ENCODE data around the gene CMPK2.

Gene CMPK2

DNA sequence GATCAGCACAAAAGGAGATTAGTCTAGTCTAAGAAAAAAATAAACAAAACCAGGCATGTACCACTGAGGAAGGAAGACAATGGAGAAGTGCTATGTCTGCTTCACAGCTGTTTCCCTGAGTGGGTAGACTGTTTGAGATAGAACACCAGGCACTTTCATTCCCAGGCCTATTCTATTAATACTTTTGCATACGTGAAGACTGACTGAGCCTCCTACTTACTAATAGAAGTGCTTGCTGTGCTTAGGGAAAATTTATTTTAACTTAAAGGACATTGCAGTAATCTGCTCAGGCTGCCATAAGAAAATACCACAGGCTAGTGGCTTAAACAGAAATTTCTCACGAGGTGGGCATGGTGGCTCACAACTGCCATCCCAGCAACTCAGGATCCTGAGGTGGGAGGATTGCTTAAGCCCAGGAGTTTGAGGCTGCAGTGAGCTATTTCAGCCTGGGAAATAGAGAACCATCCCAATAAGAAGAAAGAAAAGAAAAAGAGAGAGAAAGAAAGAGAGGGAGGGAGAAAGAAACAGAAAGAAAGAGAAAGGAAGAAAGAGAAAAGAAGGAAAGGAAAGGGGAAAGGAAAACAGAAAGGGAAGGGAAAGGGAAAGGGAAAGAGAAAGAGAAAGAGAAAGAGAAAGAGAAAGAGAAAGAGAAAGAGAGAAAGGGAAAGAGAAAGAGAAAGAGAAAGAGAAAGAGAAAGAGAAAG, 33.0 kb downstream of the CMPK2 start:
- Histone ChIP-seq H3K79me2 (ENCODE audit: insufficient read depth, low read depth) (no peaks in the 10 kb centered on the region), H3K36me3 (ENCODE audit: insufficient read depth) (no peaks in the 10 kb centered on the region), H3K27me3 (ENCODE audit: insufficient read depth, low read depth) (no peaks in the 10 kb centered on the region), H3K4me2 (no peak overlapping the region), H4K20me1 (ENCODE audit: insufficient read depth) (no peaks in the 10 kb centered on the region), H2AFZ (ENCODE audit: low read depth) (no peak overlapping the region), H3K4me3 (IDR thresholded peaks at IDR 0.05; ENCODE audit: insufficient read depth, low read depth, low read length) (no peak overlapping the region), H3K9ac (no peak overlapping the region), H3K27ac (no peak overlapping the region), H3K4me1 (ENCODE audit: low read depth, poor library complexity, severe bottlenecking) (no peaks in the 10 kb centered on the region)
- TF ChIP-seq, protein P1, sequence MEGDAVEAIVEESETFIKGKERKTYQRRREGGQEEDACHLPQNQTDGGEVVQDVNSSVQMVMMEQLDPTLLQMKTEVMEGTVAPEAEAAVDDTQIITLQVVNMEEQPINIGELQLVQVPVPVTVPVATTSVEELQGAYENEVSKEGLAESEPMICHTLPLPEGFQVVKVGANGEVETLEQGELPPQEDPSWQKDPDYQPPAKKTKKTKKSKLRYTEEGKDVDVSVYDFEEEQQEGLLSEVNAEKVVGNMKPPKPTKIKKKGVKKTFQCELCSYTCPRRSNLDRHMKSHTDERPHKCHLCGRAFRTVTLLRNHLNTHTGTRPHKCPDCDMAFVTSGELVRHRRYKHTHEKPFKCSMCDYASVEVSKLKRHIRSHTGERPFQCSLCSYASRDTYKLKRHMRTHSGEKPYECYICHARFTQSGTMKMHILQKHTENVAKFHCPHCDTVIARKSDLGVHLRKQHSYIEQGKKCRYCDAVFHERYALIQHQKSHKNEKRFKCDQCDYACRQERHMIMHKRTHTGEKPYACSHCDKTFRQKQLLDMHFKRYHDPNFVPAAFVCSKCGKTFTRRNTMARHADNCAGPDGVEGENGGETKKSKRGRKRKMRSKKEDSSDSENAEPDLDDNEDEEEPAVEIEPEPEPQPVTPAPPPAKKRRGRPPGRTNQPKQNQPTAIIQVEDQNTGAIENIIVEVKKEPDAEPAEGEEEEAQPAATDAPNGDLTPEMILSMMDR (conservative IDR thresholded peaks at IDR 0.05; ENCODE audit: low read depth, low read length) = no peak

DNA sequence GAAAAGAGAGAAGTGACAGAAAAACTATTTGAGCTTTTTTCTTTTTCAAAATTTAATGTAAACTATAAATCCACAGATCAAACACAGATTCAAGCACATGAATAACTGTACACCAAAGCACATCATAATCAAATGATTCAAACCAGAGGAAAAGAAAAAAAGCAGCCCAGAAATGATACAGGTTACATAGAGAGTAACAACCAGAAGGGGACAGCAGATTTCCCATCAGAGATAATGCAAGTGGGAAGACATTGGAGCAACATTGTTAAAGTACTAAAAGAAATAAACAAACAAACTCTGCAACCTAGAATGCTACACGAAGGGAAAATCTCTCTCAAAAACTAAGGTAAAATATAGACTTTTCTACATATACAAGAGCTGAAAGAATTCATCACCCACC, 34.5 kb downstream of the CMPK2 start:
- Histone ChIP-seq H3K4me1 (ENCODE audit: low read depth, poor library complexity, severe bottlenecking) (no peaks in the 10 kb centered on the region), H3K79me2 (ENCODE audit: insufficient read depth, low read depth) (no peaks in the 10 kb centered on the region), H3K27me3 (ENCODE audit: insufficient read depth, low read depth) (no peaks in the 10 kb centered on the region), H3K4me3 (IDR thresholded peaks at IDR 0.05; ENCODE audit: insufficient read depth, low read depth, low read length) (no peak overlapping the region), H4K20me1 (ENCODE audit: insufficient read depth) (no peaks in the 10 kb centered on the region), H2AFZ (ENCODE audit: low read depth) (no peak overlapping the region), H3K9ac (no peak overlapping the region), H3K27ac (no peak overlapping the region), H3K36me3 (ENCODE audit: insufficient read depth) (no peaks in the 10 kb centered on the region), H3K4me2 (no peak overlapping the region)
- TF ChIP-seq, protein P1 (conservative IDR thresholded peaks at IDR 0.05; ENCODE audit: low read depth, low read length) = no peak

DNA sequence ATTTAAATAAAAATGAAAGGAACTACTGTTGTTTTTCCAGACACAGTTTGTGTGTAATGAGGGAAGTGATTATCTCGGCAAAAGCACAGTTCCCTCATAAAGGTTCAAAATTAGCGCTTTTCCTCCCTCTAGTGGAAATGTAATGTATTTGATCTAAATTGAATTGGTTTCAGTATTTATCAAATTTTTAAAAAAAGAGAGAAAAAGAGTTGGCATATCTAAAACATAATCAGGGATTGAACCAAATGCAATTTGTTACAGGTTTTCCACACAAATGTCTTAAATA, 37.5 kb downstream of the CMPK2 start:
- Histone ChIP-seq H3K36me3 (ENCODE audit: insufficient read depth) (no peaks in the 10 kb centered on the region), H3K9ac (no peak overlapping the region), H3K4me1 (ENCODE audit: low read depth, poor library complexity, severe bottlenecking) (no peaks in the 10 kb centered on the region), H3K27ac (no peak overlapping the region), H2AFZ (ENCODE audit: low read depth) (no peak overlapping the region), H4K20me1 (ENCODE audit: insufficient read depth) (no peaks in the 10 kb centered on the region), H3K79me2 (ENCODE audit: insufficient read depth, low read depth) (no peaks in the 10 kb centered on the region), H3K27me3 (ENCODE audit: insufficient read depth, low read depth) (no peaks in the 10 kb centered on the region), H3K4me2 (no peak overlapping the region), H3K4me3 (IDR thresholded peaks at IDR 0.05; ENCODE audit: insufficient read depth, low read depth, low read length) (no peak overlapping the region)
- TF ChIP-seq, protein P1 (conservative IDR thresholded peaks at IDR 0.05; ENCODE audit: low read depth, low read length) = no peak; the same call in 1 of the 2 replicates

DNA sequence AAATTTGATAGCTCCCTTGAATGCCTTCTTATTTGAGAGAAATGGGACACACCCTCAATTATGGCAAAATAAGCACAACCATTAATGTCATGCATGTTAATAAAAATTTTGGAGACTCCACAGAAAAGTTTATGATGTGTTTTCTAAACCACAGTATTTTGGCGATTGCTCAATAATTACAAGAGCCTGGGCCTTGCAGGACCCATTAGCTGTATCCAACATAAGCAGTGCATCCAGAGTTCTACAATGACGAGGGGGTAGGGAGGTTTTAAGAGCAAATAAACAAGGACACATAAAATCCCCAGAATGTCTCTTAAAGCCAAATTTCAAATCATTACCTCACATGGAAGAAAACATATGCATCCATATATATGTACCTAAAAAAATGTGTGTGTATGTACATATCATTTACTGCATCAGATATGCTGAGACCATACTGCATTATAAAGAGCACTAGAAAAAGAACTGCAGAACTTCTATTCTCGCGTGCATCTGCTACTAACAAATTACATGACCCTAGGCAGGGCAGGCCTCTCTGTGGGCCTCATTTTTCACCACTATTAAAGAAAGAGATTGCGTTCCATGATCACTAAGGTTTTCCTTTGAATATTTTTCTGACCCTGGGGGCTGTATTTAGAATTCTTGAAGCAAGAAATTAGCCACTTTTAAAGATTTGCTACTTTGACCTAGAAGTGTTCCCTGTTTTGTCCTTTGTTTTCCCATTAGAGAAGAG, 38.0 kb downstream of the CMPK2 start:
- TF ChIP-seq, protein P1 (conservative IDR thresholded peaks at IDR 0.05; ENCODE audit: low read depth, low read length) = no peak
- Histone ChIP-seq H2AFZ (ENCODE audit: low read depth) (no peak overlapping the region), H4K20me1 (ENCODE audit: insufficient read depth) (no peaks in the 10 kb centered on the region), H3K27ac (no peak overlapping the region), H3K4me1 (ENCODE audit: low read depth, poor library complexity, severe bottlenecking) (no peaks in the 10 kb centered on the region), H3K36me3 (ENCODE audit: insufficient read depth) (no peaks in the 10 kb centered on the region), H3K9ac (no peak overlapping the region), H3K4me2 (no peak overlapping the region), H3K79me2 (ENCODE audit: insufficient read depth, low read depth) (no peaks in the 10 kb centered on the region), H3K4me3 (IDR thresholded peaks at IDR 0.05; ENCODE audit: insufficient read depth, low read depth, low read length) (no peak overlapping the region), H3K27me3 (ENCODE audit: insufficient read depth, low read depth) (no peaks in the 10 kb centered on the region)
